ENCODE data around the gene NEGR1.

Gene NEGR1

GRCh38 chr1:71521655-71522264, 760.6 kb downstream of the NEGR1 start:
- DNase-seq (ENCODE audit: low read depth in 2 of 2) = peak; percentile 70 to 77
- peak; percentile 76 for TF ChIP-seq CTCF (IDR thresholded peaks at IDR 0.05; ENCODE audit: low read depth, low read length)
- no peak overlapping the region for H3K4me3 ChIP-seq (replicated peaks in 1 of 2; ENCODE audit: low read depth in 2 of 2, low read length in 2 of 2)

- H3K4me3 ChIP-seq (replicated peaks in 1 of 2; ENCODE audit: low read depth in 2 of 2, low read length in 2 of 2) = no peak overlapping the region
- DNase-seq (ENCODE audit: low read depth in 2 of 2) = no peak
- TF ChIP-seq CTCF (IDR thresholded peaks at IDR 0.05; ENCODE audit: low read depth, low read length) = no peak
Measured at GRCh38 chr1:71511505-71511904, 770.8 kb downstream of the NEGR1 start.

- no peak for TF ChIP-seq CTCF (IDR thresholded peaks at IDR 0.05; ENCODE audit: low read depth, low read length)
- no peak overlapping the region for H3K4me3 ChIP-seq (replicated peaks in 1 of 2; ENCODE audit: low read depth in 2 of 2, low read length in 2 of 2)
- DNase-seq (ENCODE audit: low read depth in 2 of 2) = no peak
Measured at GRCh38 chr1:71510725-71511124, 771.6 kb downstream of the NEGR1 start.

- peak in 1 of 2 donors; percentile 18 for DNase-seq (ENCODE audit: low read depth in 2 of 2)
- no peak for TF ChIP-seq CTCF (IDR thresholded peaks at IDR 0.05; ENCODE audit: low read depth, low read length)
- no peak overlapping the region for H3K4me3 ChIP-seq (replicated peaks in 1 of 2; ENCODE audit: low read depth in 2 of 2, low read length in 2 of 2)
Measured at GRCh38 chr1:71509051-71509595, 773.2 kb downstream of the NEGR1 start.

- no peak for DNase-seq (ENCODE audit: low read depth in 2 of 2)
- no peak overlapping the region for H3K4me3 ChIP-seq (replicated peaks in 1 of 2; ENCODE audit: low read depth in 2 of 2, low read length in 2 of 2)
- TF ChIP-seq CTCF (IDR thresholded peaks at IDR 0.05; ENCODE audit: low read depth, low read length) = no peak
Measured at GRCh38 chr1:71502006-71502405, 780.3 kb downstream of the NEGR1 start.

- no peak for DNase-seq (ENCODE audit: low read depth in 2 of 2)
- H3K4me3 ChIP-seq (replicated peaks in 1 of 2; ENCODE audit: low read depth in 2 of 2, low read length in 2 of 2) = no peak overlapping the region
Measured at GRCh38 chr1:71498542-71498941, 783.8 kb downstream of the NEGR1 start.

More at GRCh38 chr1:71498542-71498941, 783.8 kb downstream of the NEGR1 start:
- TF ChIP-seq CTCF (IDR thresholded peaks at IDR 0.05; ENCODE audit: low read depth, low read length) = no peak

Measured in cardiac fibroblast (primary cell).